ENCODE data around the gene MRPL21.

Gene MRPL21

DNA sequence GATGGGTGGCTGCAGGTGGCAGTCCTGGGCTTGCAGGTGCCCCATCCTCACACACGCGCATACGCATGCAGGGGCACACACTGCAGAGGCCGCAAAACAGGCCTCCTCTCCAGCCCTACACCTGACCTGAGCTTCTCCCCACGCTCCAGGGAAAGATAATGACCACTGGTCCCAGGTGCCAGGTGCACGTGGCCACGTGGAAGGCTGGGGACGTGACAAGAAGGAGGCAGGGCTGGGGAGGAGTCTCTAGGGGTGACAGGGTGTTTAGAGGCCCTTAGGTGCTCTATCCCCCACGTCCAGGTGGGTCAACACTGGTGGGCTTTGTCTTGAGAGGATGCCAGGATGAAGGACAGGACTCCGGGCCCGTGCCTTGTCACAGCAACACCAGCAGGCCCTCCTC lies 38.4 kb downstream of the MRPL21 start:
- Histone ChIP-seq H3F3A (ENCODE audit: insufficient read depth, low read length) (no peaks in the 10 kb centered on the region), H3K36me3 (replicated peaks; ENCODE audit: insufficient read depth, low read length) (no peaks in the 10 kb centered on the region), H4K20me1 (ENCODE audit: insufficient read depth, low read length) (no peaks in the 10 kb centered on the region), H3K9me2 (replicated peaks; ENCODE audit: insufficient read depth, low read length) (no peaks in the 10 kb centered on the region), H3K4me1 (ENCODE audit: low read length) (no peaks in the 10 kb centered on the region), H2AFZ (ENCODE audit: low read length) (no peak overlapping the region), H3K27ac (ENCODE audit: low read length) (no peak overlapping the region), H3K4me2 (ENCODE audit: low read depth, low read length) (no peak overlapping the region), H3K9me3 (replicated peaks; ENCODE audit: insufficient read depth, low read length) (no peaks in the 10 kb centered on the region), H3K79me2 (ENCODE audit: low read length) (no peaks in the 10 kb centered on the region), H3K9ac (ENCODE audit: low read length) (no peak overlapping the region), H3K27me3 (replicated peaks; ENCODE audit: insufficient read depth, low read length) (peaks cover 37% of the 10 kb centered on the region), H3K4me3 (ENCODE audit: low read length) (no peak overlapping the region)
- TF ChIP-seq EZH2phosphoT487 (IDR thresholded peaks at IDR 0.05; ENCODE audit: low read length) (no peak), EZH2 (optimal IDR thresholded peaks at IDR 0.05; ENCODE audit: low read depth, low read length) (no peak)
- TF ChIP-seq, protein P1, sequence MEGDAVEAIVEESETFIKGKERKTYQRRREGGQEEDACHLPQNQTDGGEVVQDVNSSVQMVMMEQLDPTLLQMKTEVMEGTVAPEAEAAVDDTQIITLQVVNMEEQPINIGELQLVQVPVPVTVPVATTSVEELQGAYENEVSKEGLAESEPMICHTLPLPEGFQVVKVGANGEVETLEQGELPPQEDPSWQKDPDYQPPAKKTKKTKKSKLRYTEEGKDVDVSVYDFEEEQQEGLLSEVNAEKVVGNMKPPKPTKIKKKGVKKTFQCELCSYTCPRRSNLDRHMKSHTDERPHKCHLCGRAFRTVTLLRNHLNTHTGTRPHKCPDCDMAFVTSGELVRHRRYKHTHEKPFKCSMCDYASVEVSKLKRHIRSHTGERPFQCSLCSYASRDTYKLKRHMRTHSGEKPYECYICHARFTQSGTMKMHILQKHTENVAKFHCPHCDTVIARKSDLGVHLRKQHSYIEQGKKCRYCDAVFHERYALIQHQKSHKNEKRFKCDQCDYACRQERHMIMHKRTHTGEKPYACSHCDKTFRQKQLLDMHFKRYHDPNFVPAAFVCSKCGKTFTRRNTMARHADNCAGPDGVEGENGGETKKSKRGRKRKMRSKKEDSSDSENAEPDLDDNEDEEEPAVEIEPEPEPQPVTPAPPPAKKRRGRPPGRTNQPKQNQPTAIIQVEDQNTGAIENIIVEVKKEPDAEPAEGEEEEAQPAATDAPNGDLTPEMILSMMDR (IDR thresholded peaks at IDR 0.05; ENCODE audit: low read length) = no peak
- no peak for DNase-seq

DNA sequence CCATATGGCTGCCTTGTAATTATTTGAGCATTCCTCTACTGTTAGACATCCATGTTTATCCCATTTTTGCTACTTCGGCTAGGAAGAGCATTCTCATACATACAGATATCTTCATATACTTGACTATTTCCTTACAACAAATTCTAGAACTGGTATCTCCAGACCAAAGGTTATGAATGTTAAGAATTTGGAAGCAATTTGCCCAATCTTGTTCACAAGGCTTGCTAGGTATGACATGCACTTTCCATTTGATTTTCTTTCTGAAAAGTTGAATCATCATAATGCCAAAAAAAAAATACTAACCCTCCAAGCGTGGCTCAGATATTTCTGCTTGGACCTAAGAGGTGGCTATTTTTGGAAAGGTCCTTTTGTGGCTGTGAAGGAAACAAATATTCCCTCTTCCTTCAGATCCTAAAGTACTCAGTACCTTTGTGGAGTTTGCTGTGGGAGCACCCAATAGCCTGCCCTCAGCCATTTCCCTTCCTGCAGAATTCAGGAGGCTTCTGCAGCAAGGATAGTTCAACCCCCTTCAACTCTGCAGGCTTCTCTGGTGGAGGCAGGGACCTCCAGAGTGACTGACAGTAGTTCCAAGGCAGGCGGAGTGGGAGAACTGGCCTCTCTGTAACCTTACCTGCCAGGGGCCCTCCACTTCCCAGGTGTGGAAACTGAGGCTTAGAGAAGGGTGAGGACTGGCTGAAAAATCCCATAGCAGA lies 39.9 kb downstream of the MRPL21 start:
- Histone ChIP-seq H3K9me3 (replicated peaks; ENCODE audit: insufficient read depth, low read length) (no peaks in the 10 kb centered on the region), H3K9me2 (replicated peaks; ENCODE audit: insufficient read depth, low read length) (no peaks in the 10 kb centered on the region), H3F3A (ENCODE audit: insufficient read depth, low read length) (no peaks in the 10 kb centered on the region), H3K79me2 (ENCODE audit: low read length) (no peaks in the 10 kb centered on the region), H4K20me1 (ENCODE audit: insufficient read depth, low read length) (no peaks in the 10 kb centered on the region), H2AFZ (ENCODE audit: low read length) (no peak overlapping the region), H3K4me1 (ENCODE audit: low read length) (no peaks in the 10 kb centered on the region), H3K4me3 (ENCODE audit: low read length) (no peak overlapping the region), H3K27ac (ENCODE audit: low read length) (no peak overlapping the region), H3K9ac (ENCODE audit: low read length) (no peak overlapping the region), H3K27me3 (replicated peaks; ENCODE audit: insufficient read depth, low read length) (peaks cover 23% of the 10 kb centered on the region), H3K4me2 (ENCODE audit: low read depth, low read length) (no peak overlapping the region), H3K36me3 (replicated peaks; ENCODE audit: insufficient read depth, low read length) (no peaks in the 10 kb centered on the region)
- TF ChIP-seq EZH2phosphoT487 (IDR thresholded peaks at IDR 0.05; ENCODE audit: low read length) (no peak), EZH2 (optimal IDR thresholded peaks at IDR 0.05; ENCODE audit: low read depth, low read length) (no peak)
- TF ChIP-seq, protein P1 (IDR thresholded peaks at IDR 0.05; ENCODE audit: low read length) = no peak
- DNase-seq = no peak

DNA sequence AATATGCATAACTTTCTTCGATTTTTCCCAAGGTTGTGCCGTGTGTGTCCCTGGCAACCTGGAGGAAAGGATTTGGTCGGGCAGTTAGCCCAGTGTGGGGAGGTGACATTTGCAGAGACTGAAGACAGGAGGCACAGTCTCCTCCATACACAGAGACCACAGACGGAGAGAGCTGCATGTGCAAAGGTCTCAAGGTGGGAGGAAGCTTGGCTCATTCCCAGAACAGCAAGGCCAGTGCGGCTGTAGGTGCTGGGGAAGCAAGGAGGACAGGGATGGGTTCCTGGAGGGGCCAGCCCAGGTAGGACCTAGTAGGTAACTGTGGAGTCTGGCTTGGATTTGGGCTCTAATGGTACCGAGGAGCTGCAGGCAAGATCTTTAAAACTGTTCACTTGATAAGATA lies 41.2 kb downstream of the MRPL21 start:
- Histone ChIP-seq H3K36me3 (replicated peaks; ENCODE audit: insufficient read depth, low read length) (no peaks in the 10 kb centered on the region), H3K4me3 (ENCODE audit: low read length) (no peak overlapping the region), H3K4me1 (ENCODE audit: low read length) (no peaks in the 10 kb centered on the region), H3K9ac (ENCODE audit: low read length) (no peak overlapping the region), H2AFZ (ENCODE audit: low read length) (no peak overlapping the region), H3K79me2 (ENCODE audit: low read length) (no peaks in the 10 kb centered on the region), H3F3A (ENCODE audit: insufficient read depth, low read length) (no peaks in the 10 kb centered on the region), H3K27me3 (replicated peaks; ENCODE audit: insufficient read depth, low read length) (peaks cover 14% of the 10 kb centered on the region), H3K27ac (ENCODE audit: low read length) (no peak overlapping the region), H3K4me2 (ENCODE audit: low read depth, low read length) (no peak overlapping the region), H3K9me3 (replicated peaks; ENCODE audit: insufficient read depth, low read length) (no peaks in the 10 kb centered on the region), H3K9me2 (replicated peaks; ENCODE audit: insufficient read depth, low read length) (no peaks in the 10 kb centered on the region), H4K20me1 (ENCODE audit: insufficient read depth, low read length) (no peaks in the 10 kb centered on the region)
- DNase-seq = no peak
- TF ChIP-seq, protein P1 (IDR thresholded peaks at IDR 0.05; ENCODE audit: low read length) = no peak
- TF ChIP-seq EZH2phosphoT487 (IDR thresholded peaks at IDR 0.05; ENCODE audit: low read length) (no peak), EZH2 (optimal IDR thresholded peaks at IDR 0.05; ENCODE audit: low read depth, low read length) (no peak)

Data from MM.1S (cell line).